ENCODE data around the gene ASCC1.

The ASCC1 gene

DNA sequence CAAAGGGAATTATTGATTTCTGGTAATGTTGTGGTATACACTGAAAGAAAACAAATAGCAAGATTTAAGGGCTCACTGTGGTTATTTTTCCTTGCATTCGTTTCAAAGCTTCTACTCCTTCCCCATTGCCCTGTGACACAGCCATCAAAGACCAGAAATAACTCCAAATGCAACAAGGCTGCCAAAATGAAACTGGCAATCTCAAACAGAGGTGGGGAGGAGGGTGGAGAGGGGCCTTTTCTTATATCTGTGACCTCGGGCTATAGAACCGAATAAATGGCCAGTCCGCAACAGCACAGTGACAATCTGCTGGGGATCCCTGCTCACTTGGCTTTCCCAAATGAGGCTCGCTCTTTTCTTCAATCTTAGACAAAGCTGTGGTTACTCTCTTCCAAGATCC lies 110.4 kb downstream of the ASCC1 start:
- H3K9me3 Mint-ChIP-seq = no peaks in the 10 kb centered on the region
- peaks cover 64% of the 10 kb centered on the region for H3K4me1 Mint-ChIP-seq (ENCODE audit: low read depth)
- no peak overlapping the region for H3K4me3 Mint-ChIP-seq
- H3K27ac Mint-ChIP-seq = no peak overlapping the region
- peaks cover 28% of the 10 kb centered on the region for H3K36me3 Mint-ChIP-seq (ENCODE audit: low read depth)
- H3K27me3 Mint-ChIP-seq (ENCODE audit: low read depth) = no peaks in the 10 kb centered on the region

GRCh38 chr10:72105098-72105475 lies 111.0 kb downstream of the ASCC1 start:
- no peak overlapping the region for H3K4me3 Mint-ChIP-seq
- peaks cover 26% of the 10 kb centered on the region for H3K36me3 Mint-ChIP-seq (ENCODE audit: low read depth)
- H3K27me3 Mint-ChIP-seq (ENCODE audit: low read depth) = no peaks in the 10 kb centered on the region
- no peak overlapping the region for H3K27ac Mint-ChIP-seq
- H3K9me3 Mint-ChIP-seq = no peaks in the 10 kb centered on the region
- H3K4me1 Mint-ChIP-seq (ENCODE audit: low read depth) = peaks cover 62% of the 10 kb centered on the region

- Mint-ChIP-seq H3K9me3 (no peaks in the 10 kb centered on the region), H3K27ac (no peak overlapping the region), H3K4me3 (no peak overlapping the region), H3K27me3 (ENCODE audit: low read depth) (no peaks in the 10 kb centered on the region), H3K36me3 (ENCODE audit: low read depth) (peaks cover 26% of the 10 kb centered on the region), H3K4me1 (ENCODE audit: low read depth) (peaks cover 57% of the 10 kb centered on the region)
Observed at GRCh38 chr10:72104472-72105097, 111.5 kb downstream of the ASCC1 start.

- H3K27ac Mint-ChIP-seq = no peak overlapping the region
- peaks cover 48% of the 10 kb centered on the region for H3K36me3 Mint-ChIP-seq (ENCODE audit: low read depth)
- peaks cover 41% of the 10 kb centered on the region for H3K4me1 Mint-ChIP-seq (ENCODE audit: low read depth)
Observed at GRCh38 chr10:72099600-72099921, 116.5 kb downstream of the ASCC1 start.

GRCh38 chr10:72098836-72099599 lies 117.1 kb downstream of the ASCC1 start:
- no peak overlapping the region for H3K27ac Mint-ChIP-seq
- no peak overlapping the region for H3K4me3 Mint-ChIP-seq
- no peaks in the 10 kb centered on the region for H3K27me3 Mint-ChIP-seq (ENCODE audit: low read depth)
- peaks cover 45% of the 10 kb centered on the region for H3K4me1 Mint-ChIP-seq (ENCODE audit: low read depth)
- H3K9me3 Mint-ChIP-seq = no peaks in the 10 kb centered on the region
- peaks cover 50% of the 10 kb centered on the region for H3K36me3 Mint-ChIP-seq (ENCODE audit: low read depth)

More at GRCh38 chr10:72099600-72099921, 116.5 kb downstream of the ASCC1 start:
- H3K27me3 Mint-ChIP-seq (ENCODE audit: low read depth) = no peaks in the 10 kb centered on the region
- no peaks in the 10 kb centered on the region for H3K9me3 Mint-ChIP-seq
- H3K4me3 Mint-ChIP-seq = no peak overlapping the region

- H3K4me3 Mint-ChIP-seq = no peak overlapping the region
- H3K27ac Mint-ChIP-seq = no peak overlapping the region
- no peaks in the 10 kb centered on the region for H3K27me3 Mint-ChIP-seq (ENCODE audit: low read depth)
- H3K36me3 Mint-ChIP-seq (ENCODE audit: low read depth) = peaks cover 49% of the 10 kb centered on the region
- no peaks in the 10 kb centered on the region for H3K9me3 Mint-ChIP-seq
- peaks cover 49% of the 10 kb centered on the region for H3K4me1 Mint-ChIP-seq (ENCODE audit: low read depth)
Observed at GRCh38 chr10:72098301-72098835, 117.7 kb downstream of the ASCC1 start.

DNA sequence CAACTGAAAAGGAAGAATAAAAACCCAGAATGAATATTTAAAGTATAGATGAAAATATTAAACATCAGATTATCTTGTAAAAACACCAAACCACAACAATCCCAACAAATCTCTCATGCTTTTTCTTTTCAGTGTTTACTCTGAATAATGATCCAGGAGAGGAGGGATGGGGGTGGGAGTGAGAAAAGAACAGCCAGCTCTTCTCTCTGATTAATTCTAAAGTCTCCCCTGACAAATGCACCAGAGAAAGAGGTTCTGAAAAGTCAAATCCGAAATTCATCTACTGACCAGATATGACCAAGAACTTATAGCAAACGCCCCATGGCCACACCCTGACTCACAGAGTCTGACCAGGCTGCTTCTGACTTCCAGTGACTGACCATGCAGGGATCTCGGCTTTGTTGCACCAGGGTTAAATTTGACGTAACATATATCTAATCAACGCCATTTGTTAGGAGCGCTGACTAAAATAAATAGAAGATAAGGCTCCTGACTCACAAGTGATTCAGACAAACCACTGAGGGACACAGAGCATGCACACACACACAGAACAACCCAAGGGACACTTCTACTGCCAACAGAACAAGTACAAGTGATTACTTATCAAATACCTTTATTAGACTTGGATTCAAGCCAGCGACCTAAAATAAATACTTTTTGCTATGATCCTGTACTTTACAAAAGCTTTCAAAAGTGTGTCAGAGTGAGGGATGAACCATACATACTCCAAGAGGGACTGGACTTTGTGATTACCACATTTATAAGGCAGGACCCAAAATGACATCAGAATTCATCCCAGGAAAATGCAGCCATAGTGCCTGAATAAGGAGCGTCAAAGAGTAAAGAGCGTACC lies 118.4 kb downstream of the ASCC1 start:
- no peak overlapping the region for H3K4me3 Mint-ChIP-seq
- H3K36me3 Mint-ChIP-seq (ENCODE audit: low read depth) = peaks cover 47% of the 10 kb centered on the region
- H3K4me1 Mint-ChIP-seq (ENCODE audit: low read depth) = peaks cover 50% of the 10 kb centered on the region
- no peak overlapping the region for H3K27ac Mint-ChIP-seq
- no peaks in the 10 kb centered on the region for H3K9me3 Mint-ChIP-seq
- H3K27me3 Mint-ChIP-seq (ENCODE audit: low read depth) = no peaks in the 10 kb centered on the region

DNA sequence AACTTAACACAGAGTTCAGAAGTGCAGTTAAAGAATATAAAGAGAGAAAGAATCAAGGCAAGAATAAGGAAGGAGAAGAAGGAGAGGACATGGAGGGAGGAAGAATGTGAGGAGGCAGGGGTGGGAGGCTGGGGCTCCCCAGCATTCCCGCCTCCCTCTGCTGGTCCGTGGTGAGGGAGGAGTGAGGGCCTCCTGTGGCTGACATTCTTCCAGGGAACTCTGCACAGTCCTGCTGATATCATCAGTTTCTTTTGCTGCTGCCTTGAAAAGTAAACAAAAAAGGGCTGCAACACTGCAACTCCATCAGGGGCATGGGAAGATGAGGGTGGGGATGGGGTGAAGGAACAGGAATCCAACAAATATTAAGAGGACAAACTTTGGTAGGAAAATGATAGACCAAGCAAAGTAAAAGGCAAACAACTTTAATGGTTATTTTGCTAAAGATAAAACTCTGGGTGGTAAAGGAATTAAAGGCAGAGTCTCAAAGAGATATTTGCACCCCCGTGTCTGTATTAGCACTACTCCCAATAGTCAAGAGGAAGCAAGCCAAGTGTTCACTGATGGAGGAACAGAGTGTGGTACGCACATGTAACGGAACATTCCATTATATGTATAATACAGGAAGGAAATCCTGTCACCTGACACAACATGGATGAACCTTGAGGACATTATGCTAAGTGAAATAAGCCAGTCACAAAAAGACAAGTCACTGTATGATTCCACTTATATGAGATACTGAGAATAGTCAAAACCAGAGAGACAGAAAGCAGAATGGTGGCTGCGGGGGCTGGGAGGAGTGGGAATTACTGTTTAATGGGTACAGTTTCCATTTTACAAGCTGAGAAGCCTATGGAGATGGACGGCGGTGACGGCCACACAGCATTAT lies 119.7 kb downstream of the ASCC1 start:
- peaks cover 46% of the 10 kb centered on the region for H3K4me1 Mint-ChIP-seq (ENCODE audit: low read depth)
- peaks cover 40% of the 10 kb centered on the region for H3K36me3 Mint-ChIP-seq (ENCODE audit: low read depth)
- H3K27ac Mint-ChIP-seq = peak overlapping the region; percentile 43
- no peaks in the 10 kb centered on the region for H3K27me3 Mint-ChIP-seq (ENCODE audit: low read depth)
- H3K9me3 Mint-ChIP-seq = no peaks in the 10 kb centered on the region
- H3K4me3 Mint-ChIP-seq = no peak overlapping the region

DNA sequence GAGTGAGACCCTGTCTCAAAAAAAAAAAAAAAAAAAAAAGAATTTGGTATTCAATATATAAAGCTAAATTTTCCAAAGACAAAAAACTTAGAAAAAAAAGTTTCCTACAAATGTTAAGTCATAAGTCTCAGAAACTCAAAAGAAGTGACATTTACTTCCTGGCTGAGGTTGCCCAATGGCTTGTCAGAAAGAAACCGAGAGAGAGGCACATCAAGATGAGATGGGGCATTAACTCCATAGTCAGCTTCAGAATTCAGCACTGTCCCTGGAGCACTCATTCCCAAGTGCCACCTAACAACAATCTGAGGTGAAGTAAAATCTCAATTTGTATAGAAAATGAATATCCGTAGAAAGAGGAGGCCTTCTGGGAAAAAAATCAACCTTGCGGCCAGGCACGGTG lies 120.9 kb downstream of the ASCC1 start:
- Mint-ChIP-seq H3K27ac (peak overlapping the region; percentile 59), H3K4me1 (ENCODE audit: low read depth) (peaks cover 45% of the 10 kb centered on the region), H3K9me3 (no peaks in the 10 kb centered on the region), H3K4me3 (no peak overlapping the region), H3K27me3 (ENCODE audit: low read depth) (no peaks in the 10 kb centered on the region), H3K36me3 (ENCODE audit: low read depth) (peaks cover 36% of the 10 kb centered on the region)

DNA sequence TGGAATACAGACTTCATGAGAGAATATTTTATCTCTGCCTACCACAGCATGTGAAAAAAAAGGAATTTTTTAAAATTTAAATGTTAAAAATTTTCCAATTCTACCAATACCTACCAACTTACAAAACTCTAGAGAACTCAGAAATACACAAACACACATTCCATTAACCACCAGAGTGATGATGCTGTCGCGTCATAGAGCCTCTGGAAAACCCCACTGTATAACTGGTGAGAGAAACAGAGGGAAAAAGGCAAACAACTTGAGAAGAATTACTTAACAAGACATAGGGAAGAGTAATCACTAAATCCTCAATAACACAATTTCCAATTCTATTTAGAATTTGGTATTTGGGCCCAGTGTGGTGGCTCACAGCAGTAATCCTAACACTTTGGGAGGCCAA lies 121.5 kb downstream of the ASCC1 start:
- Mint-ChIP-seq H3K4me1 (ENCODE audit: low read depth) (peaks cover 51% of the 10 kb centered on the region), H3K27ac (peak overlapping the region; percentile 78), H3K4me3 (peak overlapping the region; percentile 14), H3K36me3 (ENCODE audit: low read depth) (peaks cover 34% of the 10 kb centered on the region), H3K27me3 (ENCODE audit: low read depth) (no peaks in the 10 kb centered on the region), H3K9me3 (no peaks in the 10 kb centered on the region)

DNA sequence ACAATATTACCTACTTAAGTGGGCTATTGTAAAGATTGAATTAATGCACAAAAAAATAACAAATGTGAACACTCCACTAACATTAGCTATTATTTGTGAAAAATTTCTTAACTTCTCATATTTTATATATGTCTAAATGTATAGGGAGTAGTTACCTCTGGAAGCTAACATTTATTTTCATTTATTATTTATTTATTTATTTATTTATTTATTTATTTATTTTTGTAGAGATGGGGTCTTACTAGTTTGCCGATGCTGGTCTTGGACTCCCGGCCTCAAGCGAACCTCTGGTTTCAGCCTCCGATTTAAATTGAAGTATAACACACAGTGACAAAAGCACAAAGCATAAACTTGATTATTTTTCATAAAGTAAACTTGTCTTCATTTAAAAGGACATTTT lies 122.6 kb downstream of the ASCC1 start:
- Mint-ChIP-seq H3K27ac (no peak overlapping the region), H3K27me3 (ENCODE audit: low read depth) (no peaks in the 10 kb centered on the region), H3K4me1 (ENCODE audit: low read depth) (peaks cover 56% of the 10 kb centered on the region), H3K36me3 (ENCODE audit: low read depth) (peaks cover 28% of the 10 kb centered on the region), H3K9me3 (no peaks in the 10 kb centered on the region), H3K4me3 (no peak overlapping the region)

GRCh38 chr10:72092987-72093386 lies 123.1 kb downstream of the ASCC1 start:
- Mint-ChIP-seq H3K4me1 (ENCODE audit: low read depth) (peaks cover 57% of the 10 kb centered on the region), H3K9me3 (no peaks in the 10 kb centered on the region), H3K27ac (no peak overlapping the region), H3K4me3 (no peak overlapping the region), H3K36me3 (ENCODE audit: low read depth) (peaks cover 29% of the 10 kb centered on the region), H3K27me3 (ENCODE audit: low read depth) (no peaks in the 10 kb centered on the region)

DNA sequence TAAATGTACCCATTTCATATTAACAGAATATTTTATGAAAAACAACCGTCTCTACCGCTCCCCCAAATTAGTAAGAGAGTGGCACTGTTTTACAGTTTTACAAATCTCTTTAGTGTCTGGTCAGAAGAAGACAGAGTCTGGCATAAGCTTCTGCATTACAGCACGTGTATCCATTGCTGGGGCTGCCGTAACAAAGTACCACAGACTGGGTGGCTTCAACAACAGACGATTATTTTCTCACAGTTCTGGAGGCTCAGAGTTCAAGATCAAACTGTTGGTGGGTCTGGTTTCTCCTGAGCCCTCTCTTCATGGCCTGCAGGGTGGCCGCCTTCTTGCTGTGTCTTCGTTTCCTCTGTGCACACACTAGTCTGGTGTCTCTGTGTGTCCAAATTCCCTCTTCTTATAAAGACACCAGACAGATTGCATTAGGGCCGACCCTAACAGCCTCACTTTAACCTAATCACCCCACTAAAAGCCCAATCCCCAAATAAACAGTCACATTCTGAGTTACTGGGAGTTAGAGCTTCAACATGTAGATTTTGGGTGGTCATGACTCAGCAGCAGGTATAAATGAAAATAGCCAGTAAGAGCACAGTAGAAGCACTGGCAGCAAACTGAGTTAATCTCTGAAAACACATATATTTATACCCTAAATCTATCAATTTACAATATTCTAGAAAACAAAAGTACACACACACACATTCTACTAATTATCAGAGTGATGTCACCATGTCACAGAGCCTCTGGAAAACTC lies 123.7 kb downstream of the ASCC1 start:
- Mint-ChIP-seq H3K4me1 (ENCODE audit: low read depth) (peaks cover 52% of the 10 kb centered on the region), H3K27ac (no peak overlapping the region), H3K27me3 (ENCODE audit: low read depth) (no peaks in the 10 kb centered on the region), H3K4me3 (no peak overlapping the region), H3K36me3 (ENCODE audit: low read depth) (peaks cover 31% of the 10 kb centered on the region), H3K9me3 (no peaks in the 10 kb centered on the region)

Data from T-helper 1 cell treated with Interleukin-12 subunit alpha and Interleukin-12 subunit beta and Interleukin-4 antibody, amounts not matched to agents 30 μg/mL and 1 μg/mL, for 36 hours (primary cell).